Measurements from ENCODE around the gene TMUB1.

Gene TMUB1

DNA sequence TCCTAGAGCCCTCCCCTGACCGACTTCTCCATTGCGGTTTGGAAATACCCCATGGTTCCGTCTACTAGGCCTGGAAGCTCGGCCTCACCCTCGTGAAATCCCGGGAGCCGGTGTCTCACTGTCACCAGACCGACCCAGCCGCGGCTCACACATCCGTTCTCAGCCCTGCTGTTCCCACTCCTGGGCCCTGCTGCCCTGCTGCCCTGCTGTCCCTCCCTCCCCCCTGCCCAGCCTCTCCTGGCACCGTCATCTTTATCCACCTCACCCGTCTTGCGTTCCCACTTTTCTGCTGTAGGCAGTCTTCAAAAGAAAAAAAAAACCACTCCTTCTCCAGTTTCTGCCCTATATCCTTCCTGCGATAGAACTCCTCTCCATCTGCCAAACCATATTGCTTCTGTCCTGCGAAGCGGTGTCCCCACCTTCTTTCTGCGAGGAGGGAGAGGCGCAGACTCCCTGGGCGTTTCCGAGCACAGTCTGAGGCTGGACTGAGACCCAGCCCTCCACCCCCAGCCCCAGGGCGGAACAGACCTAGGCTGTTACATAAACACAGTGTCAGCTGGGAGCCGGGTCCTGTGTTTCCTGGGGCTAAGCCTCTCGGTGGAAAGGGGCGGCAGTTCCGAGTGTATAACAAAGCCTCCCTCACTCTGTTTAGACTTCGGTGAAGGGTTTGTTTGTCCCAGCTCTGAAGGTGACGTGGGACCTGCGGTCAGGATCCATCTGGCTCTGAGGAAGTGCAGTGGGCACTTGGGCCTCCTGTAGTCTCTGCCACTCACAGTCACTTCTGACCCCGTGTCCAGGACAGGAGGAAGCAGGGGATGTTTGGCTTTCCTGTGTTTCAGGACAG, 5.8 kb upstream of the TMUB1 start:
- Histone ChIP-seq H3K9me3 (replicated peaks; ENCODE audit: insufficient read depth, low read length) (no peaks in the 10 kb centered on the region), H3K79me2 (ENCODE audit: low read length) (peaks cover 72% of the 10 kb centered on the region), H3K4me1 (ENCODE audit: low read length) (peaks cover 8% of the 10 kb centered on the region; the same call in 1 of the 2 replicates), H3K9ac (ENCODE audit: low read length) (no peak overlapping the region), H2AFZ (ENCODE audit: low read length) (no peak overlapping the region), H3K27ac (ENCODE audit: low read length) (no peak overlapping the region), H3F3A (ENCODE audit: insufficient read depth, low read length) (peaks cover 21% of the 10 kb centered on the region), H3K9me2 (replicated peaks; ENCODE audit: insufficient read depth, low read length) (no peaks in the 10 kb centered on the region), H3K27me3 (replicated peaks; ENCODE audit: insufficient read depth, low read length) (no peaks in the 10 kb centered on the region), H3K4me2 (ENCODE audit: low read depth, low read length) (no peak overlapping the region), H3K36me3 (replicated peaks; ENCODE audit: insufficient read depth, low read length) (no peaks in the 10 kb centered on the region), H4K20me1 (ENCODE audit: insufficient read depth, low read length) (peaks cover 11% of the 10 kb centered on the region; the same call in 1 of the 2 replicates), H3K4me3 (ENCODE audit: low read length) (no peak overlapping the region)
- DNase-seq: no peak
- TF ChIP-seq, protein P1, sequence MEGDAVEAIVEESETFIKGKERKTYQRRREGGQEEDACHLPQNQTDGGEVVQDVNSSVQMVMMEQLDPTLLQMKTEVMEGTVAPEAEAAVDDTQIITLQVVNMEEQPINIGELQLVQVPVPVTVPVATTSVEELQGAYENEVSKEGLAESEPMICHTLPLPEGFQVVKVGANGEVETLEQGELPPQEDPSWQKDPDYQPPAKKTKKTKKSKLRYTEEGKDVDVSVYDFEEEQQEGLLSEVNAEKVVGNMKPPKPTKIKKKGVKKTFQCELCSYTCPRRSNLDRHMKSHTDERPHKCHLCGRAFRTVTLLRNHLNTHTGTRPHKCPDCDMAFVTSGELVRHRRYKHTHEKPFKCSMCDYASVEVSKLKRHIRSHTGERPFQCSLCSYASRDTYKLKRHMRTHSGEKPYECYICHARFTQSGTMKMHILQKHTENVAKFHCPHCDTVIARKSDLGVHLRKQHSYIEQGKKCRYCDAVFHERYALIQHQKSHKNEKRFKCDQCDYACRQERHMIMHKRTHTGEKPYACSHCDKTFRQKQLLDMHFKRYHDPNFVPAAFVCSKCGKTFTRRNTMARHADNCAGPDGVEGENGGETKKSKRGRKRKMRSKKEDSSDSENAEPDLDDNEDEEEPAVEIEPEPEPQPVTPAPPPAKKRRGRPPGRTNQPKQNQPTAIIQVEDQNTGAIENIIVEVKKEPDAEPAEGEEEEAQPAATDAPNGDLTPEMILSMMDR (IDR thresholded peaks at IDR 0.05; ENCODE audit: low read length): no peak
- TF ChIP-seq EZH2 (optimal IDR thresholded peaks at IDR 0.05; ENCODE audit: low read depth, low read length) (no peak), EZH2phosphoT487 (IDR thresholded peaks at IDR 0.05; ENCODE audit: low read length) (no peak)

DNA sequence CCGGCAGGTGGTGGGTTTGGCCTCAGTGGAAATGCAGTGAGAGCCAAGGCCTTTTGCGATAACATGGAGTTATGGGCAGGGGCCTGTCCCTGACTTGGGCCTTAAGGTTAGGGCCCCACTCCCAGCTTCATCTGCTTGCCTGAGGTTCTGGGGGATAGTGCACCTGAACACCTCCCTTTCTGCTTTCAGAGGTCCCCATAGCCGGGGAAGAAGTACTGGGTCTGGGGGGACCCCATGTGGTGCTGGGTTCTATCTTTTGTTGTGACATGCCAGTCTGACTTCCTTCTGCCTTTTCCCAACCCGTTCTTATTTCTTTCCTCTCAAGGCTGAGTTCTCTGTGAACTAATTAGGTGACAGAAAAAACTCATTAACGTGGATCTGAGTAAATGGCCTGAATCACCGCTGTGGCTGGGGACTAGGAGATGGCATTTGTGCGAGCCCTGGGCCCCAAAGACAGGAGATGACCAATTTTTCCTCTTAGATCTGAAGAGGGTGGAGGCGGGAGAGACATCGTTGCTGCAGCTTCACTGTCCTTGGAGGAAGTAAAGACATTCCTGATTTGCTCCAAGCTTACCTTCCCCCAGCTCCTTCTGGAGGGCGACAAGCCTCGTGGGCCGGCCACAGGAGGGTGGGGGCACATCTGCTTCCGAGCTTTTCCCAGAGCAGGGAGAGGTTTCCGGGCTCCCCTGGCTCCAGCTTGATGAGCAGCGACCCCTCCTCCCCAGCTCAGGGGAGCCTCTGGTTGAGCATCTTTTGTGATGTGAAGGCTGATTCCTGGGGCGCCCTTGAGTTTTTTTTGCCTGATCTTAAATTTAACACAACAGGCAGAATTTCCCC, 4.9 kb upstream of the TMUB1 start:
- DNase-seq: no peak
- H3K79me2 ChIP-seq (ENCODE audit: low read length): peaks cover 64% of the 10 kb centered on the region
- no peaks in the 10 kb centered on the region for H3K36me3 ChIP-seq (replicated peaks; ENCODE audit: insufficient read depth, low read length)
- no peaks in the 10 kb centered on the region for H3K9me3 ChIP-seq (replicated peaks; ENCODE audit: insufficient read depth, low read length)
- TF ChIP-seq EZH2phosphoT487 (IDR thresholded peaks at IDR 0.05; ENCODE audit: low read length) (no peak), EZH2 (optimal IDR thresholded peaks at IDR 0.05; ENCODE audit: low read depth, low read length) (no peak)
- TF ChIP-seq, protein P1 (IDR thresholded peaks at IDR 0.05; ENCODE audit: low read length): no peak
- H3K27me3 ChIP-seq (replicated peaks; ENCODE audit: insufficient read depth, low read length): no peaks in the 10 kb centered on the region
- peak overlapping the region; percentile 77 for H3K9ac ChIP-seq (ENCODE audit: low read length)
- peak overlapping the region; percentile 77 for H3K4me3 ChIP-seq (ENCODE audit: low read length)
- H3K9me2 ChIP-seq (replicated peaks; ENCODE audit: insufficient read depth, low read length): no peaks in the 10 kb centered on the region
- H2AFZ ChIP-seq (ENCODE audit: low read length): peak overlapping the region; percentile 59
- peak overlapping the region; percentile 52; the same call in 1 of the 2 replicates for H3K27ac ChIP-seq (ENCODE audit: low read length)
- peak overlapping the region; percentile 89 for H3K4me2 ChIP-seq (ENCODE audit: low read depth, low read length)
- H3K4me1 ChIP-seq (ENCODE audit: low read length): peaks cover 14% of the 10 kb centered on the region
- H4K20me1 ChIP-seq (ENCODE audit: insufficient read depth, low read length): peaks cover 8% of the 10 kb centered on the region; the same call in 1 of the 2 replicates
- H3F3A ChIP-seq (ENCODE audit: insufficient read depth, low read length): peaks cover 21% of the 10 kb centered on the region

DNA sequence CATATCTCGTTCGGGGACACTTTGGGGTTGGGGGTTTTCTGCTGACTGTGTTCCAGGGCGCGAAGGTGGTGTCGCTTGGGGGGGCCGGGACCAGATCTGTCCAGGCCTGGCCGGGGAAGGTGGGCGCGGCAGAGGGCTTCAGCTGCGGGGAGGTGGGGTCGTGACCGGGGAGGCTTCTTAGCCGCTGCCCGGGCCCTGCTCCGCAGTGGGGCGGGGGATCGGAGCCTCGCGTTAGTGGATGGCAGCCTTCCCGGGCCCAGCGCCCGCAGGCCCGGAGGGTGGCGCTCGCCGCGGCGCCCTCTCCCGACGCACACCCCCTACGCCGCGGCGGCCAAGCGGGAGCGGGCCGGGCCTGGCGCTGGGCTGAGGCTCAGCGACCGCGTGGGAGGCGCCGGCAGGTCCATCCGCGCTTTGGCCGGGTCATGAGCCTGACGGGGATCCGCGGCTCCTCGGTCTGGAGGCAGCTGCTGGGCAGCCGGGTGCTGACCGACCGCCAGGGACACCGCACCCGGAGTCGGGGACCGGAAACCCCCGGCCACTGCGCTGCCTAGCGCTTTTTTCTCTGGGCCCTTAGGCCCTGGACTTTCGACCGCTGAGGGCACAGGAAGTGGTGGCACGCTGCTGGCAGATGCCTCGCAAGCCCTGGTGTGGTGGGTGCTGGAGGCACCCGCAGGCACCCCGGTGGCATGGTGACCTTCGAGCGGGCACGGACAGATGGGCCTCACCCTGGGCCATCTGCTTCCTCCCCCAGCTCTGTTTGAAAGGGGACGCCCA, 4.1 kb upstream of the TMUB1 start:
- Histone ChIP-seq H3K4me2 (ENCODE audit: low read depth, low read length) (peak overlapping the region; percentile 89), H3K9me3 (replicated peaks; ENCODE audit: insufficient read depth, low read length) (no peaks in the 10 kb centered on the region), H4K20me1 (ENCODE audit: insufficient read depth, low read length) (peaks cover 8% of the 10 kb centered on the region; the same call in 1 of the 2 replicates), H3K4me1 (ENCODE audit: low read length) (peaks cover 14% of the 10 kb centered on the region), H3K9me2 (replicated peaks; ENCODE audit: insufficient read depth, low read length) (no peaks in the 10 kb centered on the region), H3K79me2 (ENCODE audit: low read length) (peaks cover 64% of the 10 kb centered on the region), H3F3A (ENCODE audit: insufficient read depth, low read length) (peaks cover 21% of the 10 kb centered on the region), H3K27me3 (replicated peaks; ENCODE audit: insufficient read depth, low read length) (no peaks in the 10 kb centered on the region), H3K4me3 (ENCODE audit: low read length) (peak overlapping the region; percentile 77), H2AFZ (ENCODE audit: low read length) (peak overlapping the region; percentile 71), H3K36me3 (replicated peaks; ENCODE audit: insufficient read depth, low read length) (no peaks in the 10 kb centered on the region), H3K9ac (ENCODE audit: low read length) (peak overlapping the region; percentile 77), H3K27ac (ENCODE audit: low read length) (peak overlapping the region; percentile 52; the same call in 1 of the 2 replicates)
- no peak for TF ChIP-seq EZH2 (optimal IDR thresholded peaks at IDR 0.05; ENCODE audit: low read depth, low read length)
- TF ChIP-seq EZH2phosphoT487 (IDR thresholded peaks at IDR 0.05; ENCODE audit: low read length): no peak
- TF ChIP-seq, protein P1 (IDR thresholded peaks at IDR 0.05; ENCODE audit: low read length): peak; percentile 40
- DNase-seq: peak; percentile 79

Measured in MM.1S (cell line).